Activated CD8-positive, alpha-beta memory T cell treated with anti-CD3 and anti-CD28 coated beads for 48 hours (primary cell): ENCODE data around the gene HJV.

Source experiments
- DNase-seq, 3 experiments: peaks; one replicate each; pipeline ENCODE4 v3.0.0-alpha.2; 2020; ENCODE audit warnings: low read depth in 2 of 3, low spot score in 2 of 3

HJV gene

DNA sequence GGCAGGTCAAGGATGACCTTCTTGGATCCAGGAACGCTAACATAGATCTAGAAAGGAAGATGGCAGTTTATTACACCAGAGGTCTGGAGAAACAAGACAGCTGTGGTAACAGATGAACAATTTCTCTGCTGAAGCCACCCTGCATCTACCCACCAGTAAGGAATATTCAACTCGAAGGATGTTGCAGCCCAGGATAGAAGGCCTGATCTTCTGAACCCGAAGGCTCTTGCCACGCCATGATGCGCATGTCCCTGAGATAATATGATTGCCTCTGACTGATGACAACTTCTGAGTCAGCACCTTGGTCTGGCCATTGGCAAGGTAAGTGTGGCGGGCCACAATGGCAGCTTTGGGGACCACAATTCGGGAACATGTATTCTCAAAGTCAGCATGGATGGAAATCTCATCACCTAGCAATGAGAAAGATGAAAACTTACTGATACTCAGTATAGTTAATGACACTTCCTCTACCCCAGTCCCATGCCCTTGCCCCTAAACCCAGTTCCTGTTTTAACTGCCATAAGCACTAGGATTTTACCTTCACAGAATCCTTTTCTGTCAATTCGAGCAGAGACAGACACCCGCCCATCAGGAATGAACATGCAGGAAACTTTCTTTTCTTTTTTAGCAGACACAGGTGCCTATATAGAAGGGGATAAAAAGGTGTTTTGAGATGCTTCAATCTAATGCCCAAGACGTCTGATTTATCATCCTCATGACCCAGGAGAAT is 27.0 kb downstream of the HJV start:
- no peak for DNase-seq

GRCh38 chr1:145993618-145994390 is 27.7 kb downstream of the HJV start:
- no peak for DNase-seq

DNA sequence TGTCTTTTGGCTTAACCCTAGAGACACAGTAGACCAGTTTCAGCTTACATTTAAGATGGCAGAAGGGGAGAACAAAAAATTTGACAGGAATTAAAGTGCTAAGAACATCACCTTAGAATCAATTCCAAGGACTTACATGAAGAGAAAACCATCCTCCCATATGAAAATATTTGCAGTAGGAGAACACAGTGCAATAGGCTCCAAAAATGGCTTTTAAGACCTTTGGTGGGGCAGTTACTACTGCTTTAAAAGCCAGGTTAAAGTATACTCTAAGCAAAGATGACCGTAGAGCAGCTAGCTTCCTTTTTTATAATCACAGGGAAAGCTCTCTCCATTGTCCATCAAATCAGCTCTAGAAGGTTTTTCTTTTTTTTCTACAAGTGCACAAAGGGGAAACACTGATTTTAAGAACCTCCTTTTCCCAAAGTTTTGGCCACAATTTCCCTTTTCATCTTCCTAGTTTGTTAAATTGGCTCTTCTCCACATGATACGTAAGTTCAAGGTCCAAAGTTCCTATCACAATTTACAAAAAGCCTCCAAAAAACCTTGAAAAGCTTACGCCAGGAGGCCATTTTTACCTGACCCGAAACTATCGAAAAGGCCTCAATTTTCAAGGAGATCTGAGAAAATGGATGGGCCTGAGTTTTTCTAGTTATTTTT is 28.4 kb downstream of the HJV start:
- DNase-seq, result no peak

DNA sequence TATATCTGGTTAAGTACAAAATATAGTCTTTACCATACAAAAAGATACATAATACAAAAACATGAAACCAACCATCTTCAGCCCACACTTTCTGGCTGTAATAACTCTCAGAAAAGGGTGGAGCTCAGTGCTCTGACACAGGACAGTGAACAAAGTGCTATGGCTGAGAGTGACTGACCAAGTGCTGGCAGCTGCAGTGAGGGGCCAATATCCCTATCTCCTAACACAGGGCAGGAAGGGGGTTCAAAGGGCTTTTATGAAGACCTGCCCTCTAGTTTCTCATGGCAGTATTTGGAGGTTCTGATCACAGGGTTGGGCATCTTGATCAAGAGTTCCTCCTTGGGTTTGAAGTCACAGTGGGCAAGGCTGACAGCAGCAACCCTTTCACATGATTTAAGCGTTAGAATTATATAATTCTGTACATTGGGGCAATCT is 29.0 kb downstream of the HJV start:
- DNase-seq, result no peak

- DNase-seq, result no peak
Measured at GRCh38 chr1:145991735-145992412, 29.7 kb downstream of the HJV start.

GRCh38 chr1:145990249-145990855 is 31.2 kb downstream of the HJV start:
- no peak for DNase-seq

- DNase-seq, result no peak
Measured at GRCh38 chr1:145988773-145989172, 32.8 kb downstream of the HJV start.

DNA sequence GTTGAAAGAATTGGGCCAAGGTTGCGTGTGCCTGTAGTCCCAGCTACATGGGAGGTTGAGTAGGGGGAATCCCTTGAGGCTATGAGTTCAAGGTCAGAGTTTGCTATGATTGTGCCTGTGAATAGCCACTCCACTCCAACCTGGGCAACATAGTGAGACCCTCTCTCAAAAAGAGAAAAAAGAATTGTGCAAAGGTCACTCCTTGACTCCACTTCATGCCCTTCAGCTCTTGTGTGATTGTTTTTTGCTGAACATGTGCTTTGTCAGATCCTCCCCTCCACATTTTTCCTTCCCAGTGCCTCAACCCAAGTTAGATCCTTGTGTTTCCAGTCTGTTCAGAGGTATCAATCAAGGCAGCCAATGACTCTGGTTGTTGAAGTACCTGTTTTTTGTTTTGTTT is 33.6 kb downstream of the HJV start:
- DNase-seq, result no peak

GRCh38 chr1:145986551-145986950 is 35.0 kb downstream of the HJV start:
- DNase-seq, result no peak

GRCh38 chr1:145985502-145986439 is 35.8 kb downstream of the HJV start:
- no peak for DNase-seq

DNA sequence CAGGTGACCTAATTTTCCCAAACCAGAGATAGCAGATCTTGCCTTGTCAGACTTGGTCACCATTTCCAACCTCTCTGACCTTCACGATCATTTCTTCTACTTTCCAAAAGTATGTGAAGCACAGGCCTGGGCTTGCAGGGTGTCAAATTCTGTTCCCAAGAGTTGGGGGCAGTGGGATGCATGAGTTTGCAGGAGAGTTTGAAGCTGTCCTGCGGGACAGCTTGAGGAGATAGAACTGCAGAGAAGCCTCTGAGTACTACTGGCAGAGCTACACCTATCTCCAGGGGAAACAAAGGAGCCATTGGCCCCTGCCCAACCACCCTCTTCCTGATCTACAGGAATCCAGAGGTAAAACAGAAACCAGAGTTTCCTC is 36.4 kb downstream of the HJV start:
- no peak for DNase-seq

- DNase-seq, result no peak
Measured at GRCh38 chr1:145983960-145984830, 37.3 kb downstream of the HJV start.

DNA sequence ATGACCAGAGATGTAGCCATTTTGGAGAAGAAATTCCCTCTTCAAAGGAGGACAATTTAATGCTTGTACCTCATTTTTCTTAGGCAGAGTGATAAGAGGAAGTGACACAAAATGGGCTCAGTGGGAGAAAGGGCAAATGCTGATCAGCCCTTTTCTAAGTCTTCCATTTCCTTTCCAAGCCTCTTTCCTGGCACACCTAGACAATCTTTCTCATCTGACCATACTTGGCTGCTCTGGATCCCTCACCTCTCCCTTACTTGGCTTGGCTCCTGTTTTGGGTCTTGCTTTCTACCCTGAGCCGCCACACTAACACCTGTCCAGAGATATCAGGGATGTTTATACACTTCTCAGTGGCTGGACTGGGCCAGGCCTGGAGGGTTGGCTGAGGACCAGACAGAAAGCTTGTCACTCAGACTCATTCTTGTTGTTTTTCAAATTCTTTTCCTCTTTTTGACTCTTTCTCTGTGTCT is 38.3 kb downstream of the HJV start:
- no peak for DNase-seq

- no peak for DNase-seq
Measured at GRCh38 chr1:145982010-145982723, 39.4 kb downstream of the HJV start.

GRCh38 chr1:145980457-145980994 is 41.0 kb downstream of the HJV start:
- no peak for DNase-seq

DNA sequence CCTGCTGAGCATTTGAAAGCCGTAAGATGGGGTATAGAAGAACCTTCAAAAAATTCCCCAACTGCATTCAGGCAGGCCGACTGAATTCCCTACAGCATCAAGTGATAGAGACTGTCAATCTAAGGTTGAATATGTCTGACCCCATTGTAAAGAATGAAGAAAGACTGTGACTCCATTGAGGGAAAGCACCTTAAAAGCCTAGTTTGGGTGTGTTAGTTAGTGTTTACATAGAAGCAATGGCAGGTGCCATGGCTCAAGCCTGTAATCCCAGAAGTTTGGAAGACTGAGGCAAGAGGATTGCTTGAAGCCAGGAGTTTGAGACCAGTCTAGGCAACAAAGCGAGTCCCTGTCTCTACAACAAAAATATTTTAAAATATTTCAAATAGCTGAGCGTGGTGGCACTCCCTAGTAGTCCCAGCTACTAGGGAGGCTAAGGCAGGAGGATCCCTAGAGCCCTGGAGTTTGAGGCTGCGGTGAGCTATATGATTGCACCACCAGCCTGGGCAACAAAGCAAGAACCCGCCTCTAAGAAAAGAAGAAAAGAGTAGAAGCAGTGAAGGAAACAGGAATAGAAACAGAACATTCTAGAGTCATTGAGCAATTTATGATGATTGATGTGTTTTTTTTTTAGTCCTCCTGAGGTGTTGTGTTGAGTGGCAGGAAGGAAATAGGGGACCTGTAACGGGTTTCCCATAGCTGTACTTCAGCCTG is 41.6 kb downstream of the HJV start:
- DNase-seq, result no peak
